GM21423 (cell line): Measurements from ENCODE around the gene CHPT1.
"Not testable (repeated sequence)": the region's sequence is repeated elsewhere in the genome, so short reads cannot be mapped to it uniquely, and the experiment has no call there.

Experiments used
- ATAC-seq: cut with Tn5 transposase; IDR thresholded peaks from one replicate; pipeline ENCODE4 v1.9.1; 2021; ENCODE audit warnings: mild to moderate bottlenecking, moderate library complexity; ENCODE audit not compliant: unreplicated experiment

Gene CHPT1

GRCh38 chr12:101681627-101682026 is 15.8 kb upstream of the CHPT1 start:
- ATAC-seq = not testable (repeated sequence)

- no peak for ATAC-seq
These were observed 12.3 kb upstream of the CHPT1 start for GRCh38 chr12:101685092-101685491.

- ATAC-seq = no peak
These were observed 11.3 kb upstream of the CHPT1 start for GRCh38 chr12:101686176-101686575.

GRCh38 chr12:101690544-101691098 is 6.8 kb upstream of the CHPT1 start:
- no peak for ATAC-seq

- ATAC-seq = no peak
These were observed 5.8 kb upstream of the CHPT1 start for GRCh38 chr12:101691503-101692096.

- ATAC-seq = no peak
These were observed 3.1 kb upstream of the CHPT1 start for GRCh38 chr12:101694297-101694848.

- no peak for ATAC-seq
These were observed 2.5 kb upstream of the CHPT1 start for GRCh38 chr12:101694986-101695385.

- ATAC-seq = no peak
These were observed 1.7 kb upstream of the CHPT1 start for GRCh38 chr12:101695706-101696105.

GRCh38 chr12:101696251-101697196 is 916 bp upstream of the CHPT1 start:
- peak; percentile 27 for ATAC-seq

- peak; percentile 28 for ATAC-seq
These were observed 725 bp downstream of the CHPT1 start for GRCh38 chr12:101697930-101698799.

GRCh38 chr12:101698800-101699347 is 1.4 kb downstream of the CHPT1 start:
- ATAC-seq = no peak

GRCh38 chr12:101700299-101700820 is 2.9 kb downstream of the CHPT1 start:
- ATAC-seq = no peak

GRCh38 chr12:101703487-101703886 is 6.0 kb downstream of the CHPT1 start:
- ATAC-seq = no peak

GRCh38 chr12:101706403-101706802 is 9.0 kb downstream of the CHPT1 start:
- ATAC-seq = no peak

GRCh38 chr12:101707131-101707782 is 9.8 kb downstream of the CHPT1 start:
- ATAC-seq = no peak

GRCh38 chr12:101710288-101710687 is 12.8 kb downstream of the CHPT1 start:
- ATAC-seq = no peak

GRCh38 chr12:101713059-101713682 is 15.7 kb downstream of the CHPT1 start:
- no peak for ATAC-seq

- no peak for ATAC-seq
These were observed 16.5 kb downstream of the CHPT1 start for GRCh38 chr12:101713930-101714329.

- no peak for ATAC-seq
These were observed 17.5 kb downstream of the CHPT1 start for GRCh38 chr12:101714877-101715444.
